Stomach (tissue), 4 donors: ENCODE results near the gene SPEM2.

ENCODE experiments used
- EP300 ChIP-seq: sonication (generic); formaldehyde crosslinking; IDR thresholded peaks from one replicate; pipeline ENCODE4 v1.6.1; 2017; ENCODE audit warnings: antibody characterized with exemption
- TF ChIP-seq, protein P1 (sequence below), 7 experiments: fragments of 450-650 bp in 4 of 7; fragments of 200-600 bp in 3 of 7; sonication (generic) in 3 of 7; IDR thresholded peaks; one replicate each; pipeline ENCODE4 v1.5.1; 2016 to 2019; ENCODE audit warnings: antibody characterized with exemption in 7 of 7, control low read depth in 2 of 7, mild to moderate bottlenecking in 1 of 7

DNA sequence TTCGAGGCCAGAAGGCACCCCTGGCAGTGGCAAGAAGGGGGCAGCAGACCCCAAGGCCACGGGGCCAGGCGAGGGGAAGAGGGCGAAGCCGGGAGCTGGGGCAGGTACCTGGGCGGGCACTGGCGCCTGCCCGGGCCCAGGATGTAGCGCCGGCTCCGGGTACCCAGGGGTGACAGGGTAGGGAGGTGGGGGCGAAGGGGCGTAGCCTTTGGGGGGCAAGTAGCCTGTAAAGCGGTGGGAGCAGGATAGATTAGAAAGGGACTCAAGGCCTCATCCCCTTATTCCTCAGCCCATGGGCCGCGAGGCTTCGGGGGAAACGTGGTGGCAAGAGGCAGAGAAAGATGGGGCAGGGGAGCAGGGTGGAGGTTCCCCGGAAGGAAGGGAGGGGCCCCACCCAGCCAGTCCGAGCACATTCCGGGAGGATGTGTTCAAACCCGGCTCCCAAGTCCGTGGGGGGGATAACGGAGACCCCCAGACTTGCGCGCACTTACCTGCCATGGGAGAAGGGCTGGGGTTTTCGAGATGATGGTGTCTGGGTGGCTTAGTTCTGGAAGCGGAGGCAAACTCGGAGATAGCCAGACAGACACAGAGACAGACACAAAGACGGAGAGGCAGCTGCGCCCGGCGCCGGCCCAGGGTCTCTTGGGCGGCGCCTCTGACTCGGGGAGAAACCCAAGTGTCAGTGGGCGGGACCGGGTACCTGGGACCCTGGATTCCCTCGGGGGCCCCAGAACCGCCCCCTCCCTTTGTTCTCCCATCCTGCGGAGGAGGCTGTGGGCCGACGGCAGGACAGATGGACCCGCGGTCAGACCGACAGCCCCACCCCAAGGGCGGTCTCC is 31.6 kb upstream of the SPEM2 start:
- no peak for TF ChIP-seq EP300
- TF ChIP-seq, protein P1, sequence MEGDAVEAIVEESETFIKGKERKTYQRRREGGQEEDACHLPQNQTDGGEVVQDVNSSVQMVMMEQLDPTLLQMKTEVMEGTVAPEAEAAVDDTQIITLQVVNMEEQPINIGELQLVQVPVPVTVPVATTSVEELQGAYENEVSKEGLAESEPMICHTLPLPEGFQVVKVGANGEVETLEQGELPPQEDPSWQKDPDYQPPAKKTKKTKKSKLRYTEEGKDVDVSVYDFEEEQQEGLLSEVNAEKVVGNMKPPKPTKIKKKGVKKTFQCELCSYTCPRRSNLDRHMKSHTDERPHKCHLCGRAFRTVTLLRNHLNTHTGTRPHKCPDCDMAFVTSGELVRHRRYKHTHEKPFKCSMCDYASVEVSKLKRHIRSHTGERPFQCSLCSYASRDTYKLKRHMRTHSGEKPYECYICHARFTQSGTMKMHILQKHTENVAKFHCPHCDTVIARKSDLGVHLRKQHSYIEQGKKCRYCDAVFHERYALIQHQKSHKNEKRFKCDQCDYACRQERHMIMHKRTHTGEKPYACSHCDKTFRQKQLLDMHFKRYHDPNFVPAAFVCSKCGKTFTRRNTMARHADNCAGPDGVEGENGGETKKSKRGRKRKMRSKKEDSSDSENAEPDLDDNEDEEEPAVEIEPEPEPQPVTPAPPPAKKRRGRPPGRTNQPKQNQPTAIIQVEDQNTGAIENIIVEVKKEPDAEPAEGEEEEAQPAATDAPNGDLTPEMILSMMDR (IDR thresholded peaks at IDR 0.05), result no peak
